ENCODE results near the gene MAPK10.

The MAPK10 gene

DNA sequence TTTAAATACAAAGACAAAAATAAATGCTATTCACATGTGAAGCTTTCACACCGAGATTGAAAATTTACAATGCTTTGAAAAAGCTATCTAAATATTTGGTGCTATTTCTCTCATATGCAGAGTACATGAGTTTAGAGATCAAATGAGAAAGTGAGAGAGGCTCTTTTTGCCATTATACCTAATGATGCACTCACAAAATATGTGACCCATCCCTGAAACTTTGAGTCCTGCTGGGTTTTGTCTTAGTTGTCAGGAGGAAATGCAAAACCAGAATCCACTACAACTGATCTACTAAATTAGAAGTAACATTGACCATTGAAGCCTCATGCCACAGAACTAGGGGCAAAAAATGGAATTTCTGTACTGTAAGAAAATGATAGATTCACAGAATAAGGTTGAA is 251.7 kb downstream of the MAPK10 start:
- Histone ChIP-seq H3K9ac (ENCODE audit: low read length) (no peak overlapping the region), H3K4me1 (ENCODE audit: control insufficient read depth, insufficient read depth, low read length) (no peaks in the 10 kb centered on the region), H3K27me3 (ENCODE audit: control insufficient read depth, insufficient read depth, low read length) (no peaks in the 10 kb centered on the region), H3K27ac (ENCODE audit: low read depth, low read length) (no peak overlapping the region), H3K4me3 (ENCODE audit: low read length) (no peak overlapping the region), H3K36me3 (ENCODE audit: control insufficient read depth, insufficient read depth, low read length) (no peaks in the 10 kb centered on the region)

- Histone ChIP-seq H3K9ac (ENCODE audit: low read length) (no peak overlapping the region), H3K27ac (ENCODE audit: low read depth, low read length) (no peak overlapping the region), H3K36me3 (ENCODE audit: control insufficient read depth, insufficient read depth, low read length) (no peaks in the 10 kb centered on the region), H3K4me3 (ENCODE audit: low read length) (no peak overlapping the region), H3K27me3 (ENCODE audit: control insufficient read depth, insufficient read depth, low read length) (no peaks in the 10 kb centered on the region), H3K4me1 (ENCODE audit: control insufficient read depth, insufficient read depth, low read length) (no peaks in the 10 kb centered on the region)
These were observed 252.7 kb downstream of the MAPK10 start for GRCh38 chr4:86107112-86107511.

DNA sequence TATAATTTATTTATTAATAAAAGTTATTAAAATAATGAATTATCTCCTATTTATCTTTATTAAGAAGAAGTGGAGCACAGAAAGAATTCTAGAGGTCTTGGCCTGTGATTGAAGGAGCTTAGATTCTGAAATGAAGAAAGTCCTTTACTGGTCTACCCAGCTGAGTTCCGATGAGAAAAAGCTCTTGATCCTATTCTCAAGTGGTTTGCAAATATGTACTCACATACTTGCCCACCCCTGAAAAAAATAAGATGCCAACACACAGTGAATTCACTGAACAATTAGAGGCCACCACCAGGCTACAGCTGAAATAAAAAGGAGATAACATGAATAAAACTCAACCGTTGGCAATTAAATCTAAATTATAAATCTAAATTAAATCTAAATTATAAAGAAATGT is 253.4 kb downstream of the MAPK10 start:
- Histone ChIP-seq H3K36me3 (ENCODE audit: control insufficient read depth, insufficient read depth, low read length) (no peaks in the 10 kb centered on the region), H3K4me1 (ENCODE audit: control insufficient read depth, insufficient read depth, low read length) (no peaks in the 10 kb centered on the region), H3K9ac (ENCODE audit: low read length) (no peak overlapping the region), H3K27ac (ENCODE audit: low read depth, low read length) (no peak overlapping the region), H3K27me3 (ENCODE audit: control insufficient read depth, insufficient read depth, low read length) (no peaks in the 10 kb centered on the region), H3K4me3 (ENCODE audit: low read length) (no peak overlapping the region)

DNA sequence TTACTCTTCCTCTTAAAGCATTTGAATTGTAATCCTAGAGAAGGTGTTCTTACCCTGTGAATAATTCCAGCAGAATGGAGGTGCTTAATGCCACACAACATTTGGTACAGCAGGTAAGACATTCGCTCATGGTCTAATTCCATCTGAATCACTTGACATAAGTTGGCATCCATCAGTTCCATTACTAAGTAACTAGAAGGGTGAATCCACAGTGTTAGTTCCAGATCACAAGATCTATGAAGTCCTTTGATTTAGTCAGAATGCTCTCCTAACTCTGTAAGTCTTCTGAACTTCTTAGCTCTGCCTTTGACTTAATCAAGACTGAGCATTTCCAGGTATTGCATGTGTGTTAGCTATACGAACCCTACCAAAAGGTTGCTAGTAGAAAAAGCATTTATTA is 258.0 kb downstream of the MAPK10 start:
- no peaks in the 10 kb centered on the region for H3K36me3 ChIP-seq (ENCODE audit: control insufficient read depth, insufficient read depth, low read length)
- H3K4me1 ChIP-seq (ENCODE audit: control insufficient read depth, insufficient read depth, low read length), result no peaks in the 10 kb centered on the region
- H3K27me3 ChIP-seq (ENCODE audit: control insufficient read depth, insufficient read depth, low read length), result no peaks in the 10 kb centered on the region
- H3K27ac ChIP-seq (ENCODE audit: low read depth, low read length), result no peak overlapping the region
- no peak overlapping the region for H3K4me3 ChIP-seq (ENCODE audit: low read length)
- H3K9ac ChIP-seq (ENCODE audit: low read length), result no peak overlapping the region

DNA sequence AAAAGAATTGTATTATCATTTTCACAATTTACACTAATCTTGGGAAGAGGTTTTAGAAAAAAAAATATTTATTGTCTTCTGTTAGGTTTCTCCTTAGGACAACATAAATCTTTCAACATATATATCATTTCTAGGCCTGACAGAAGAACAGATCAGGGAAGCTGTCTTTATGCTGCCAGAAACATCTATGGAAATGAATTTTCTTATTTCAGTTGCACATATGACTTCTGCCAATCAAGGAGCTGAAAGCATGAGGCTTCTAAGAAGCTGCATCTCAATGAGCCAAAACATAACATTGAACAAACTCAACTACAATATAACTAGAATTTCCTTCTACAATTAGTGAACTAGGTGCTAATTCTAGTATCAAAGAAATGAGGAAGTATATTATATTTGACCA is 258.4 kb downstream of the MAPK10 start:
- Histone ChIP-seq H3K27me3 (ENCODE audit: control insufficient read depth, insufficient read depth, low read length) (no peaks in the 10 kb centered on the region), H3K36me3 (ENCODE audit: control insufficient read depth, insufficient read depth, low read length) (no peaks in the 10 kb centered on the region), H3K4me1 (ENCODE audit: control insufficient read depth, insufficient read depth, low read length) (no peaks in the 10 kb centered on the region), H3K9ac (ENCODE audit: low read length) (no peak overlapping the region), H3K27ac (ENCODE audit: low read depth, low read length) (no peak overlapping the region), H3K4me3 (ENCODE audit: low read length) (no peak overlapping the region)

DNA sequence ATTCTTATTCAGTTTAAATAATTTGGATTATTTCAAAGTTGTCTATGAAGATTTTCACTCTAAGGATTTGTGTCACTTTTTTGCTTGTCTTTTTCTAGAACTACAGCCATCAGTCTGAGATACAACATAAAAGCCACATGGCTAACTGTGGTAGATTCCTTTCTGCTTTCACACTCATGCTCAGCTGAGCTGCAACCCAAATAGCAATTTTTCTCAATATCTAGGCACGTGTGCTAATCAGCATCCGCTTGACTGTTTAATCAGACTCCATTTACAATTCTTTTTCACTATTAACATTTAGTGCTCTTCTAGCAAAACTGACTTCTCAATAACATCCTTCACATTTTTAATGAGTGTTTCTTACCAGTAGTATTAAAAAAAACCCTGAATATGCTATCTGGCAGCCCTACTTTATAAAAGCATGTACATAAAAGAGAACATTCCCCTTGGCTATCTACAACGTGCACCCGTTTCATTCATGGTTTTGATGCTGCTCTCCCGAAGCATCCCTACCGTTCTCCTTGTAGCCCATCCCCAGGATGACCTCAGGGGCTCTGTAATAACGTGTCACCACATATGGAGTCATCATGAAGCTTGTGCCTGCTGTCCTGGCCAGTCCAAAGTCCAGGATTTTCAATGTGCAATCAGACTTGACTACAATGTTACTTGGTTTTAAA is 259.2 kb downstream of the MAPK10 start:
- Histone ChIP-seq H3K27ac (ENCODE audit: low read depth, low read length) (no peak overlapping the region), H3K27me3 (ENCODE audit: control insufficient read depth, insufficient read depth, low read length) (no peaks in the 10 kb centered on the region)

GRCh38 chr4:86099348-86099747 is 260.5 kb downstream of the MAPK10 start:
- H3K36me3 ChIP-seq (ENCODE audit: control insufficient read depth, insufficient read depth, low read length), result no peaks in the 10 kb centered on the region
- H3K27me3 ChIP-seq (ENCODE audit: control insufficient read depth, insufficient read depth, low read length), result no peaks in the 10 kb centered on the region
- no peak overlapping the region for H3K9ac ChIP-seq (ENCODE audit: low read length)
- H3K4me1 ChIP-seq (ENCODE audit: control insufficient read depth, insufficient read depth, low read length), result no peaks in the 10 kb centered on the region
- H3K4me3 ChIP-seq (ENCODE audit: low read length), result no peak overlapping the region
- H3K27ac ChIP-seq (ENCODE audit: low read depth, low read length), result no peak overlapping the region

More for the DNA sequence above, 259.2 kb downstream of the MAPK10 start:
- no peak overlapping the region for H3K4me3 ChIP-seq (ENCODE audit: low read length)
- no peaks in the 10 kb centered on the region for H3K36me3 ChIP-seq (ENCODE audit: control insufficient read depth, insufficient read depth, low read length)
- no peak overlapping the region for H3K9ac ChIP-seq (ENCODE audit: low read length)
- no peaks in the 10 kb centered on the region for H3K4me1 ChIP-seq (ENCODE audit: control insufficient read depth, insufficient read depth, low read length)

GRCh38 chr4:86098691-86099090 is 261.2 kb downstream of the MAPK10 start:
- Histone ChIP-seq H3K9ac (ENCODE audit: low read length) (no peak overlapping the region), H3K4me3 (ENCODE audit: low read length) (no peak overlapping the region), H3K36me3 (ENCODE audit: control insufficient read depth, insufficient read depth, low read length) (no peaks in the 10 kb centered on the region), H3K27ac (ENCODE audit: low read depth, low read length) (no peak overlapping the region), H3K27me3 (ENCODE audit: control insufficient read depth, insufficient read depth, low read length) (no peaks in the 10 kb centered on the region), H3K4me1 (ENCODE audit: control insufficient read depth, insufficient read depth, low read length) (no peaks in the 10 kb centered on the region)

- H3K27me3 ChIP-seq (ENCODE audit: control insufficient read depth, insufficient read depth, low read length), result no peaks in the 10 kb centered on the region
- H3K36me3 ChIP-seq (ENCODE audit: control insufficient read depth, insufficient read depth, low read length), result no peaks in the 10 kb centered on the region
- no peak overlapping the region for H3K4me3 ChIP-seq (ENCODE audit: low read length)
- H3K27ac ChIP-seq (ENCODE audit: low read depth, low read length), result no peak overlapping the region
- no peaks in the 10 kb centered on the region for H3K4me1 ChIP-seq (ENCODE audit: control insufficient read depth, insufficient read depth, low read length)
- H3K9ac ChIP-seq (ENCODE audit: low read length), result no peak overlapping the region
These were observed 263.5 kb downstream of the MAPK10 start for GRCh38 chr4:86096373-86096772.

- Histone ChIP-seq H3K27me3 (ENCODE audit: control insufficient read depth, insufficient read depth, low read length) (no peaks in the 10 kb centered on the region), H3K4me1 (ENCODE audit: control insufficient read depth, insufficient read depth, low read length) (no peaks in the 10 kb centered on the region), H3K9ac (ENCODE audit: low read length) (no peak overlapping the region), H3K27ac (ENCODE audit: low read depth, low read length) (no peak overlapping the region), H3K36me3 (ENCODE audit: control insufficient read depth, insufficient read depth, low read length) (no peaks in the 10 kb centered on the region), H3K4me3 (ENCODE audit: low read length) (no peak overlapping the region)
These were observed 267.2 kb downstream of the MAPK10 start for GRCh38 chr4:86092684-86093083.

- Histone ChIP-seq H3K27ac (ENCODE audit: low read depth, low read length) (no peak overlapping the region), H3K9ac (ENCODE audit: low read length) (no peak overlapping the region), H3K27me3 (ENCODE audit: control insufficient read depth, insufficient read depth, low read length) (no peaks in the 10 kb centered on the region), H3K4me1 (ENCODE audit: control insufficient read depth, insufficient read depth, low read length) (no peaks in the 10 kb centered on the region), H3K36me3 (ENCODE audit: control insufficient read depth, insufficient read depth, low read length) (no peaks in the 10 kb centered on the region), H3K4me3 (ENCODE audit: low read length) (no peak overlapping the region)
These were observed 268.7 kb downstream of the MAPK10 start for GRCh38 chr4:86091201-86091600.

GRCh38 chr4:86089781-86090323 is 270.0 kb downstream of the MAPK10 start:
- H3K27me3 ChIP-seq (ENCODE audit: control insufficient read depth, insufficient read depth, low read length), result no peaks in the 10 kb centered on the region
- no peaks in the 10 kb centered on the region for H3K36me3 ChIP-seq (ENCODE audit: control insufficient read depth, insufficient read depth, low read length)
- no peaks in the 10 kb centered on the region for H3K4me1 ChIP-seq (ENCODE audit: control insufficient read depth, insufficient read depth, low read length)
- H3K9ac ChIP-seq (ENCODE audit: low read length), result no peak overlapping the region
- no peak overlapping the region for H3K27ac ChIP-seq (ENCODE audit: low read depth, low read length)
- no peak overlapping the region for H3K4me3 ChIP-seq (ENCODE audit: low read length)

GRCh38 chr4:86089053-86089452 is 270.8 kb downstream of the MAPK10 start:
- Histone ChIP-seq H3K4me3 (ENCODE audit: low read length) (no peak overlapping the region), H3K27me3 (ENCODE audit: control insufficient read depth, insufficient read depth, low read length) (no peaks in the 10 kb centered on the region), H3K4me1 (ENCODE audit: control insufficient read depth, insufficient read depth, low read length) (no peaks in the 10 kb centered on the region), H3K27ac (ENCODE audit: low read depth, low read length) (no peak overlapping the region), H3K36me3 (ENCODE audit: control insufficient read depth, insufficient read depth, low read length) (no peaks in the 10 kb centered on the region), H3K9ac (ENCODE audit: low read length) (no peak overlapping the region)
